ENCODE results near the gene C19orf53.

C19orf53 gene

GRCh38 chr19:13783565-13784500 is 9.6 kb downstream of the C19orf53 start:
- no peak overlapping the region for H2AFZ ChIP-seq (ENCODE audit: low read length)
- H3K79me2 ChIP-seq (ENCODE audit: insufficient read depth, low read length) = no peaks in the 10 kb centered on the region
- H3K4me2 ChIP-seq (ENCODE audit: low read depth, low read length, poor library complexity, severe bottlenecking) = no peak overlapping the region
- TF ChIP-seq EZH2phosphoT487 (IDR thresholded peaks at IDR 0.05; ENCODE audit: borderline replicate concordance) (no peak), CTCF (conservative IDR thresholded peaks at IDR 0.05; ENCODE audit: low read length) (no peak)
- H3K27me3 ChIP-seq (ENCODE audit: insufficient read depth, low read length, poor library complexity, severe bottlenecking) = no peaks in the 10 kb centered on the region
- no peaks in the 10 kb centered on the region for H4K20me1 ChIP-seq (ENCODE audit: insufficient read depth, low read length, poor library complexity, severe bottlenecking)
- H3F3A ChIP-seq (ENCODE audit: low read depth) = no peaks in the 10 kb centered on the region
- H3K9me3 ChIP-seq (ENCODE audit: insufficient read depth, low read depth, low read length) = no peaks in the 10 kb centered on the region
- no peak overlapping the region for H3K9ac ChIP-seq (ENCODE audit: low read depth, low read length, poor library complexity, severe bottlenecking)
- H3K36me3 ChIP-seq (ENCODE audit: insufficient read depth, low read length) = peaks cover 5% of the 10 kb centered on the region; the same call in 1 of the 2 replicates
- H3K4me1 ChIP-seq (ENCODE audit: insufficient read depth, low read length, poor library complexity, severe bottlenecking) = peaks cover 8% of the 10 kb centered on the region
- H3K9me2 ChIP-seq (replicated peaks; ENCODE audit: low read depth, low read length) = no peaks in the 10 kb centered on the region
- H3K4me3 ChIP-seq (ENCODE audit: low read length, poor library complexity, severe bottlenecking) = no peak overlapping the region

DNA sequence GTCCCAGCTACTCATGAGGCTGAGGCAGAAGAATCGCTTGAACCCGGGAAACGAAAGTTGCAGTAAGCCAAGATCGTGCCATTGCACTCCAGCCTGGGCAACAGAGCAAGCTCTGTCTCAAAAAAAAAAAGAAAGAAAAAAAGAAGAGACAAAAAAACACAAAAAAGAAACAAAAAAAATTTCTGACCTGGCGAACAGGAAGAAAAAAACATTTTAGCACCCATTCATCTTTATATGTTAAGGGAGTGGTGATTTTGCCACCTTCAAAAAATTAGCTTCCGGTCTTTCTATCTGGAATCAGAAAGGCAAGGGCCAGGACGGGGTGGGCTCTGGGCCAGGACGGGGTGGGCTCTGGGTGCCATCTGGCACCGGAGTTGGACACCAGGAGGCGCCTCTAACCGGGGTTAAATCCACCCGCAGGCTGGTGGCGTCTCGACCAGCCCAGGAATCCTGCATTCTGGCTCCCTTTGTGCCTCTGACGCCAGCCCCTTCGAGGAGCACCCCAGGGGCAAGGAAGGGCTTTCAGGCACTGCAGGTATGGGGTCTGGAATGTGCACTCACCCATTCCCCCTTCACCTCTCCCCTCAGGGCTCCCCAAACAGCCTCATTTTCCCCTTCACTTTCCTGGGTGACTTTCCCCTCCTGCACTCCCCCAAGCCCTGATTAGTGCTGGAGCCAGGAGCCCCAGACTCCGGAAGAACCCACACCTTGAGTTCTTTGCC is 10.6 kb downstream of the C19orf53 start:
- no peak overlapping the region for H3K9ac ChIP-seq (ENCODE audit: low read depth, low read length, poor library complexity, severe bottlenecking)
- H3F3A ChIP-seq (ENCODE audit: low read depth) = no peaks in the 10 kb centered on the region
- H2AFZ ChIP-seq (ENCODE audit: low read length) = peak overlapping the region; percentile 95

DNA sequence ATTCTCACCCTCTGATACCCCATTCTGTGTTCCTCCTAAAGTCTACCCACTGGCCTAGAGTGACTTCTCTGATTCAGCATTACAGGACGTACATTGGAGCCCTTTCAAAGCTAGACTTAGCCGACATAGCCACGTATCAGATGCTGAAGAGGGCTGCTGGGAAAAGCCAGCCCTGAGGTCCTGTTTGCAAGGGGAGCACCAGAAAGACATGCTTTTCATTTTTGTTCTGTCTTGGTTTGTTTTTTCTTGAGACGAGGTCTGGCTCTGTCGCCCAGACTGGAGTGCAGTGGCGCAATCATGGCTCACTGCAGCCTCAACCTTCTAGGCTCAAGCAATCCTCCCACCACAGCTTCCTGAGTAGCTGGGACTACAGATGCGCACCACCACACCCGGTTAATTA is 14.7 kb downstream of the C19orf53 start:
- Histone ChIP-seq H3K4me1 (ENCODE audit: insufficient read depth, low read length, poor library complexity, severe bottlenecking) (peaks cover 4% of the 10 kb centered on the region), H4K20me1 (ENCODE audit: insufficient read depth, low read length, poor library complexity, severe bottlenecking) (no peaks in the 10 kb centered on the region), H3K27me3 (ENCODE audit: insufficient read depth, low read length, poor library complexity, severe bottlenecking) (no peaks in the 10 kb centered on the region), H3K9me2 (replicated peaks; ENCODE audit: low read depth, low read length) (no peaks in the 10 kb centered on the region), H2AFZ (ENCODE audit: low read length) (no peak overlapping the region), H3K9me3 (ENCODE audit: insufficient read depth, low read depth, low read length) (no peaks in the 10 kb centered on the region), H3K79me2 (ENCODE audit: insufficient read depth, low read length) (no peaks in the 10 kb centered on the region), H3K9ac (ENCODE audit: low read depth, low read length, poor library complexity, severe bottlenecking) (no peak overlapping the region), H3K36me3 (ENCODE audit: insufficient read depth, low read length) (no peaks in the 10 kb centered on the region), H3K4me2 (ENCODE audit: low read depth, low read length, poor library complexity, severe bottlenecking) (no peak overlapping the region), H3F3A (ENCODE audit: low read depth) (no peaks in the 10 kb centered on the region), H3K4me3 (ENCODE audit: low read length, poor library complexity, severe bottlenecking) (no peak overlapping the region)
- no peak for TF ChIP-seq EZH2phosphoT487 (IDR thresholded peaks at IDR 0.05; ENCODE audit: borderline replicate concordance)
- no peak for TF ChIP-seq CTCF (conservative IDR thresholded peaks at IDR 0.05; ENCODE audit: low read length)

More for the DNA sequence above, 10.6 kb downstream of the C19orf53 start:
- Histone ChIP-seq H4K20me1 (ENCODE audit: insufficient read depth, low read length, poor library complexity, severe bottlenecking) (no peaks in the 10 kb centered on the region), H3K9me2 (replicated peaks; ENCODE audit: low read depth, low read length) (no peaks in the 10 kb centered on the region), H3K36me3 (ENCODE audit: insufficient read depth, low read length) (no peaks in the 10 kb centered on the region), H3K9me3 (ENCODE audit: insufficient read depth, low read depth, low read length) (no peaks in the 10 kb centered on the region), H3K27me3 (ENCODE audit: insufficient read depth, low read length, poor library complexity, severe bottlenecking) (no peaks in the 10 kb centered on the region), H3K4me3 (ENCODE audit: low read length, poor library complexity, severe bottlenecking) (peak overlapping the region; percentile 52), H3K4me2 (ENCODE audit: low read depth, low read length, poor library complexity, severe bottlenecking) (peak overlapping the region; percentile 52), H3K79me2 (ENCODE audit: insufficient read depth, low read length) (no peaks in the 10 kb centered on the region), H3K4me1 (ENCODE audit: insufficient read depth, low read length, poor library complexity, severe bottlenecking) (peaks cover 8% of the 10 kb centered on the region)
- TF ChIP-seq CTCF (conservative IDR thresholded peaks at IDR 0.05; ENCODE audit: low read length) (peak; percentile 82), EZH2phosphoT487 (IDR thresholded peaks at IDR 0.05; ENCODE audit: borderline replicate concordance) (no peak)

All from Loucy (cell line).